Keratinocyte (primary cell): Measurements from ENCODE around the gene TRABD2B. TPM values are rescaled to one million over a fixed set of nuclear protein-coding genes. Genes with fewer than 3 reads are reported as not detected.

Experiments used
- DNase-seq: peaks from one replicate; pipeline ENCODE4 v3.0.0-alpha.2; 2011; ENCODE audit warnings: low read depth, missing footprints, low spot score
- FAIRE-seq: peaks from 2 replicates; lab custom pipeline; 2011; peaks lifted over from hg19 to GRCh38; lab: Jason Lieb, UNC
- H2AFZ ChIP-seq: 2 replicates; pipeline ENCODE4 v1.6.0; 2012; ENCODE audit warnings: low read length, control low read depth, inconsistent platforms; ENCODE audit not compliant: control insufficient read depth
- H3K27ac ChIP-seq: 2 replicates; pipeline ENCODE4 v1.5.1; 2011; ENCODE audit warnings: low read length; ENCODE audit not compliant: control insufficient read depth, insufficient read depth
- H3K27me3 ChIP-seq: 3 replicates; pipeline ENCODE4 v1.6.0; 2011; ENCODE audit warnings: low read length; ENCODE audit not compliant: control insufficient read depth, insufficient read depth; ENCODE audit errors: extremely low read depth
- H3K36me3 ChIP-seq, 2 experiments: 2 replicates in 1 of 2; 3 replicates in 1 of 2; pipeline ENCODE4 v1.5.1; 2011; ENCODE audit warnings: low read length in 2 of 2, mild to moderate bottlenecking in 1 of 2; ENCODE audit not compliant: control insufficient read depth in 2 of 2, insufficient read depth in 2 of 2; ENCODE audit errors: extremely low read depth in 1 of 2
- H3K4me1 ChIP-seq: 3 replicates; pipeline ENCODE4 v1.5.1; 2011; ENCODE audit warnings: low read length; ENCODE audit not compliant: control insufficient read depth, insufficient read depth; ENCODE audit errors: extremely low read depth
- H3K4me2 ChIP-seq: 3 replicates; pipeline ENCODE4 v1.6.0; 2011; ENCODE audit warnings: low read depth, low read length; ENCODE audit not compliant: control insufficient read depth, insufficient read depth; ENCODE audit errors: extremely low read depth
- H3K4me3 ChIP-seq, 3 experiments: fragments of 200-600 bp in 1 of 3; sonication (generic) in 1 of 3; 2 replicates in 2 of 3; 3 replicates in 1 of 3; pipeline ENCODE4 v1.5.1; 2011 to 2016; ENCODE audit warnings: low read length in 3 of 3, mild to moderate bottlenecking in 3 of 3, control low read depth in 2 of 3, inconsistent platforms in 1 of 3, low read depth in 1 of 3, mixed read lengths in 1 of 3, mixed run types in 1 of 3, moderate library complexity in 1 of 3; ENCODE audit not compliant: control insufficient read depth in 2 of 3, insufficient read depth in 2 of 3; ENCODE audit errors: extremely low read depth in 1 of 3
- H3K79me2 ChIP-seq: 2 replicates; pipeline ENCODE4 v1.6.0; 2012; ENCODE audit warnings: low read length; ENCODE audit not compliant: control insufficient read depth, insufficient read depth
- H3K9ac ChIP-seq: 3 replicates; pipeline ENCODE4 v1.6.0; 2011; ENCODE audit warnings: low read length; ENCODE audit not compliant: control insufficient read depth, insufficient read depth; ENCODE audit errors: extremely low read depth
- H3K9me1 ChIP-seq: 3 replicates; pipeline ENCODE4 v1.6.0; 2011; ENCODE audit warnings: low read length; ENCODE audit not compliant: control insufficient read depth, insufficient read depth; ENCODE audit errors: extremely low read depth
- H3K9me3 ChIP-seq: 2 replicates; pipeline ENCODE4 v1.5.1; 2012; ENCODE audit warnings: low read depth, low read length; ENCODE audit not compliant: control insufficient read depth
- H4K20me1 ChIP-seq: 3 replicates; pipeline ENCODE4 v1.6.0; 2011; ENCODE audit warnings: low read length; ENCODE audit not compliant: control insufficient read depth, insufficient read depth; ENCODE audit errors: extremely low read depth
- CTCF ChIP-seq, 3 experiments: IDR thresholded peaks in 1 of 3; conservative IDR thresholded peaks in 1 of 3; optimal IDR thresholded peaks in 1 of 3; 2 replicates in 2 of 3; 3 replicates in 1 of 3; pipeline versions ENCODE3 to v1.5.1; 2011; ENCODE audit warnings: low read length in 3 of 3, mild to moderate bottlenecking in 3 of 3, moderate library complexity in 2 of 3, control low read depth in 1 of 3, inconsistent platforms in 1 of 3; ENCODE audit not compliant: insufficient read depth in 2 of 3; ENCODE audit errors: extremely low read depth in 1 of 3
- EZH2 ChIP-seq: IDR thresholded peaks from one replicate; pipeline ENCODE4 v1.6.1; 2012; ENCODE audit warnings: inconsistent platforms, mild to moderate bottlenecking, low read length, moderate library complexity
- dilution Hi-C: fragments of 300-500 bp; cut with MboI; formaldehyde crosslinking; loops from one replicate; pipeline ENCODE4 v1.7.0; 2020; ENCODE audit warnings: low sequenced_read_pairs; ENCODE audit not compliant: extremely low pct_ligation_motif_present
- polyA plus RNA-seq, 5 experiments: library from polyadenylated mRNA; depleted of rRNA in 3 of 5; stranded (reverse) in 3 of 5; stranded (forward) in 1 of 5; unstranded in 1 of 5; fragments of >200 nt; gene quantifications; 1 replicate in 1 of 5; 2 replicates in 3 of 5; 3 replicates in 1 of 5; pipeline versions ENCODE4 v1.2.1 to v1.2.3, GENCODE V29; 2011 to 2012; ENCODE audit warnings: missing spikeins in 2 of 5, low read depth in 1 of 5, low replicate concordance in 1 of 5

Gene TRABD2B
- polyA plus RNA-seq, 1 donor (not counting 4 experiments of a cell fraction or from before 2014, with no cell fraction given) = 0.13 TPM

GRCh38 chr1:47843781-47844557 lies 153.2 kb downstream of the TRABD2B start:
- FAIRE-seq (no peak), DNase-seq (no peak)
- H2AFZ ChIP-seq = no peak overlapping the region
- TF ChIP-seq EZH2 = no peak
- TF ChIP-seq CTCF (optimal IDR thresholded peaks at IDR 0.05 in 1 of 3, IDR thresholded peaks at IDR 0.05 in 1 of 3, conservative IDR thresholded peaks at IDR 0.05 in 1 of 3; ENCODE audit: extremely low read depth in 1 of 3, insufficient read depth in 2 of 3, low read length in 3 of 3) = no peak
- H3K9me1 ChIP-seq = no peaks in the 10 kb centered on the region
- no peak overlapping the region for H3K4me2 ChIP-seq
- H3K9ac ChIP-seq = no peak overlapping the region
- dilution Hi-C loops = no loop called here
- no peaks in the 10 kb centered on the region for H4K20me1 ChIP-seq
- H3K4me1 ChIP-seq = no peaks in the 10 kb centered on the region
- no peaks in the 10 kb centered on the region for H3K36me3 ChIP-seq
- no peak overlapping the region for H3K27ac ChIP-seq
- no peak overlapping the region for H3K4me3 ChIP-seq
- no peaks in the 10 kb centered on the region for H3K79me2 ChIP-seq
- H3K27me3 ChIP-seq = peaks cover 5% of the 10 kb centered on the region
- no peaks in the 10 kb centered on the region for H3K9me3 ChIP-seq

GRCh38 chr1:47843059-47843458 lies 154.1 kb downstream of the TRABD2B start:
- dilution Hi-C loops = no loop called here
- DNase-seq (no peak), FAIRE-seq (no peak)
- Histone ChIP-seq H3K36me3 (no peaks in the 10 kb centered on the region), H3K4me3 (no peak overlapping the region), H3K9me3 (no peaks in the 10 kb centered on the region), H3K9me1 (no peaks in the 10 kb centered on the region), H3K27ac (no peak overlapping the region), H4K20me1 (no peaks in the 10 kb centered on the region), H2AFZ (no peak overlapping the region), H3K9ac (no peak overlapping the region), H3K4me1 (no peaks in the 10 kb centered on the region), H3K27me3 (peaks cover 5% of the 10 kb centered on the region), H3K4me2 (no peak overlapping the region), H3K79me2 (no peaks in the 10 kb centered on the region)
- TF ChIP-seq CTCF (optimal IDR thresholded peaks at IDR 0.05 in 1 of 3, IDR thresholded peaks at IDR 0.05 in 1 of 3, conservative IDR thresholded peaks at IDR 0.05 in 1 of 3; ENCODE audit: extremely low read depth in 1 of 3, insufficient read depth in 2 of 3, low read length in 3 of 3) = no peak
- no peak for TF ChIP-seq EZH2
